HL-60 (cell line): ENCODE data around the gene PROC.

ENCODE experiments used
- DNase-seq, 2 experiments: peaks; one replicate each; pipeline ENCODE4 v3.0.0-alpha.2; 2010 to 2020; ENCODE audit warnings: low read depth in 1 of 2, low spot score in 1 of 2
- H3K27ac ChIP-seq: fragments of 250-450 bp; sonication (Bioruptor Pico); replicated peaks from 2 replicates; pipeline ENCODE4 v1.5.1; 2020; ENCODE audit warnings: mild to moderate bottlenecking, moderate library complexity
- H3K27me3 ChIP-seq: fragments of 250-450 bp; sonication (Bioruptor Pico); 2 replicates; pipeline ENCODE4 v1.5.1; 2021; ENCODE audit warnings: mild to moderate bottlenecking, moderate library complexity; ENCODE audit not compliant: insufficient read depth, poor library complexity, severe bottlenecking
- H3K4me3 ChIP-seq: replicated peaks from 2 replicates; pipeline ENCODE4 v1.5.1; 2011; ENCODE audit warnings: mild to moderate bottlenecking, control low read depth, low read length; ENCODE audit not compliant: insufficient read depth
- CTCF ChIP-seq: IDR thresholded peaks from one replicate; pipeline ENCODE4 v1.5.1; 2011; ENCODE audit warnings: low read length, control low read depth, inconsistent platforms; ENCODE audit not compliant: insufficient read depth
- GABPA ChIP-seq: IDR thresholded peaks from 2 replicates; pipeline ENCODE4 v1.6.1; 2012; ENCODE audit warnings: low read depth
- POLR2AphosphoS5 ChIP-seq: IDR thresholded peaks from 2 replicates; pipeline ENCODE4 v1.6.1; 2012; ENCODE audit warnings: low read depth
- SPI1 ChIP-seq: IDR thresholded peaks from 2 replicates; pipeline ENCODE4 v1.6.1; 2012; ENCODE audit warnings: low read depth, mild to moderate bottlenecking, borderline replicate concordance
- TF ChIP-seq, protein P1 (sequence below): IDR thresholded peaks from 2 replicates; pipeline ENCODE4 v1.6.1; 2012; ENCODE audit warnings: low read depth; ENCODE audit not compliant: insufficient replicate concordance

The PROC gene

GRCh38 chr2:127454595-127455565 lies 36.7 kb downstream of the PROC start:
- no peak for TF ChIP-seq GABPA
- no peak for TF ChIP-seq SPI1
- no peak for TF ChIP-seq CTCF
- TF ChIP-seq, protein P1, sequence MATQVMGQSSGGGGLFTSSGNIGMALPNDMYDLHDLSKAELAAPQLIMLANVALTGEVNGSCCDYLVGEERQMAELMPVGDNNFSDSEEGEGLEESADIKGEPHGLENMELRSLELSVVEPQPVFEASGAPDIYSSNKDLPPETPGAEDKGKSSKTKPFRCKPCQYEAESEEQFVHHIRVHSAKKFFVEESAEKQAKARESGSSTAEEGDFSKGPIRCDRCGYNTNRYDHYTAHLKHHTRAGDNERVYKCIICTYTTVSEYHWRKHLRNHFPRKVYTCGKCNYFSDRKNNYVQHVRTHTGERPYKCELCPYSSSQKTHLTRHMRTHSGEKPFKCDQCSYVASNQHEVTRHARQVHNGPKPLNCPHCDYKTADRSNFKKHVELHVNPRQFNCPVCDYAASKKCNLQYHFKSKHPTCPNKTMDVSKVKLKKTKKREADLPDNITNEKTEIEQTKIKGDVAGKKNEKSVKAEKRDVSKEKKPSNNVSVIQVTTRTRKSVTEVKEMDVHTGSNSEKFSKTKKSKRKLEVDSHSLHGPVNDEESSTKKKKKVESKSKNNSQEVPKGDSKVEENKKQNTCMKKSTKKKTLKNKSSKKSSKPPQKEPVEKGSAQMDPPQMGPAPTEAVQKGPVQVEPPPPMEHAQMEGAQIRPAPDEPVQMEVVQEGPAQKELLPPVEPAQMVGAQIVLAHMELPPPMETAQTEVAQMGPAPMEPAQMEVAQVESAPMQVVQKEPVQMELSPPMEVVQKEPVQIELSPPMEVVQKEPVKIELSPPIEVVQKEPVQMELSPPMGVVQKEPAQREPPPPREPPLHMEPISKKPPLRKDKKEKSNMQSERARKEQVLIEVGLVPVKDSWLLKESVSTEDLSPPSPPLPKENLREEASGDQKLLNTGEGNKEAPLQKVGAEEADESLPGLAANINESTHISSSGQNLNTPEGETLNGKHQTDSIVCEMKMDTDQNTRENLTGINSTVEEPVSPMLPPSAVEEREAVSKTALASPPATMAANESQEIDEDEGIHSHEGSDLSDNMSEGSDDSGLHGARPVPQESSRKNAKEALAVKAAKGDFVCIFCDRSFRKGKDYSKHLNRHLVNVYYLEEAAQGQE, result no peak
- TF ChIP-seq POLR2AphosphoS5, result no peak
- no peak for DNase-seq
- Histone ChIP-seq H3K27ac (no peak overlapping the region), H3K4me3 (no peak overlapping the region), H3K27me3 (no peaks in the 10 kb centered on the region)

DNA sequence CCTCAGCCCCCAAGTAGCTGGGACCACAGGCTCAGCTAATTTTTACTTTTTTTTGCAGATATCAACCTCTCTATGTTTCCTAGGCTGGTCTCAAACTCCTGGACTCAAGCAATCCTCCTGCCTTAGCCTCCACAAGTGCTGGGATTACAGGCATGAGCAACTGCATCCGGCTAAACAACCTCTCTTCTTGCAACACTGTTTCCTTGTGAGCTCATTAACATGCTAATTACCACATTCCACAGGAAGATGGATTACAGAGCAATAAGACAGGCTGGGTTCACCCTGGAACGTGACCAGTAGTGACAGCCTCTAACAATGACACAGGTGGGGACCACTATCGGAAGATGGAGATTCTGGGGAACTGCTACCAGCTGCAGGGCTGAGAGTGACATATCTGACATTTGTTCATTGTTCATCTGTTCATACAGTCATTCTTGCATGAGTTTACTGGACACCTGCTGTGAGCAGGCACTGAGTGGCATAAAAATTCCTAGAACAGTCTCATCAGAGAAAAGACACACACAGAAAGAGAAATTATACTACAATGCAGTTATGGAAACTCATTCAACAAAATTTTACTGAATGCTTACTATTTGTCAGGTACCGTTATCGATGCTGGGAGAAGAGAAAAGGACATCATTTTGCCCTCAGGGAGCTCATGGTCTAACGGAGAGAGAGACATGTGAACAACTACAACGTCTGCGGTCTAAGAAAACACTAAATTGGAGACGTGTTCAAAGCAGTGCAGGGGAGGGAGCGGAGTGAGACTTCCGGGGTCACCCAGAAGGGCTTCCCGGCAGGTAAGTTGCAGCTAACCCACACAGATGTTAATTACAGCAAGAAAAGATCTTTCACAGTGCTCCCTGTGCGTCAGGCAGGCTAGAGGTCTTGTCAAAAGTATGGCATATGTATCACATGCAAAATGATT lies 37.6 kb downstream of the PROC start:
- Histone ChIP-seq H3K27me3 (no peaks in the 10 kb centered on the region), H3K27ac (no peak overlapping the region), H3K4me3 (no peak overlapping the region)
- TF ChIP-seq POLR2AphosphoS5 (no peak), GABPA (no peak), CTCF (no peak), SPI1 (no peak)
- TF ChIP-seq, protein P1, result no peak
- DNase-seq, result no peak

DNA sequence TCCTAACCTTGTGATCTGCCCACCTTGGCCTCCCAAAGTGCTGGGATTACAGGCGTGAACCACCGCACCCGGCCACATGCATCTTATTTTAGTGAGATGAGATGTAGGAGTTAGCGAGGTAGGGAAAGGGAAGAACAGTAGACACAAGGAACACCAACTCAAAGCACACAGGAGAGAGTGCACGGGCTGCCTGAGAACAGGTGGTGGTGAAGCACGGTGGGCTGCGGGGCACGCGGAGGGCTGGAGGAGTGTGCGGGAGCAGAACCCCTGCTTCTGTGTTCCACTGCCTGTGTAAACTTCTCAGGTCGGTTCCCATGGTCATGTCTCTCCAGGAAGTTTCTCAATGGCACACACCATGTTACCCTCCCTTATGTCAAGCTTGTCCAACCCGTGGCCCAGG lies 38.7 kb downstream of the PROC start:
- no peak overlapping the region for H3K4me3 ChIP-seq
- no peaks in the 10 kb centered on the region for H3K27me3 ChIP-seq
- TF ChIP-seq GABPA, result no peak
- TF ChIP-seq POLR2AphosphoS5, result no peak
- TF ChIP-seq, protein P1, result no peak
- no peak for TF ChIP-seq SPI1
- TF ChIP-seq CTCF, result no peak
- H3K27ac ChIP-seq, result no peak overlapping the region
- no peak for DNase-seq
